Ovary (tissue), 9 donors: Measurements from ENCODE around the gene SEC31B. TPM values are rescaled to one million over a fixed set of nuclear protein-coding genes. Genes with fewer than 3 reads are reported as not detected.

Experiments
- DNase-seq, 5 donors: peaks; one replicate each; pipeline ENCODE4 v3.0.0-alpha.2; 2019 to 2020
- H3K27ac ChIP-seq, 2 donors: fragments of 200-600 bp; one replicate each; pipeline versions ENCODE4 v1.5.1 to v1.8.0; 2019 to 2022
- H3K27me3 ChIP-seq: fragments of 200-600 bp; one replicate; pipeline ENCODE4 v1.8.0; 2022
- H3K36me3 ChIP-seq: fragments of 200-600 bp; sonication (generic); one replicate; pipeline ENCODE4 v1.5.1; 2019
- H3K4me1 ChIP-seq: one replicate; pipeline ENCODE4 v1.8.1; 2013; ENCODE audit warnings: mild to moderate bottlenecking, moderate library complexity; ENCODE audit not compliant: insufficient read depth
- H3K4me3 ChIP-seq: fragments of 200-600 bp; sonication (generic); one replicate; pipeline ENCODE4 v1.5.1; 2017
- H3K9me3 ChIP-seq, 2 donors: fragments of 200-600 bp in 1 of 2; sonication (generic) in 1 of 2; one replicate each; pipeline versions ENCODE4 v1.5.1 to v1.8.1; 2013 to 2019; ENCODE audit warnings: mild to moderate bottlenecking in 1 of 2, moderate library complexity in 1 of 2
- CTCF ChIP-seq, 3 donors: fragments of 450-650 bp in 2 of 3; fragments of 200-600 bp in 1 of 3; IDR thresholded peaks; one replicate each; pipeline versions ENCODE4 v1.5.1 to v1.8.0; 2016 to 2022; ENCODE audit warnings: antibody characterized with exemption in 3 of 3, mild to moderate bottlenecking in 1 of 3
- EP300 ChIP-seq: sonication (generic); formaldehyde crosslinking; IDR thresholded peaks from one replicate; pipeline ENCODE4 v1.6.1; 2017; ENCODE audit warnings: antibody characterized with exemption
- POLR2A ChIP-seq: fragments of 450-650 bp; IDR thresholded peaks from one replicate; pipeline ENCODE4 v1.6.1; 2017; ENCODE audit warnings: antibody characterized with exemption, mild to moderate bottlenecking, moderate library complexity
- WGBS, 3 donors: extraction: QIAGEN DNeasy Blood & Tissue Kit in 1 of 3; methylation state at CpG; one replicate each; pipeline versions ENCODE4 v1.1.5 to v1.1.7; 2013 to 2017; 5-methylcytosine and 5-hydroxymethylcytosine counted together
- intact Hi-C, 4 donors: fragments of 100-400 bp; cut with DNase I; formaldehyde crosslinking; loops; one replicate each; pipeline versions ENCODE4 v1.11.0 to v1.15.1; 2022 to 2023
- polyA plus RNA-seq, 2 donors: library from polyadenylated mRNA; stranded (reverse); fragments of 200-250 nt in 1 of 2; fragments of 350-450 nt in 1 of 2; fragmentation: Illumina TruSeq in 1 of 2; extraction: RNeasy Lipid Tissue Mini Kit (QIAGEN cat#74804) in 1 of 2; gene quantifications; one replicate each; pipeline ENCODE4 v1.2.3, GENCODE V29; 2013 to 2014
- total RNA-seq, 7 donors: library from RNA; depleted of rRNA in 2 of 7; stranded (reverse); fragments of >200 nt in 2 of 7; fragmentation: NEBNext Ultra II Directional in 3 of 7; extraction: Animal tissue kit (Norgen Biotek cat#: 25700) in 3 of 7; gene quantifications; one replicate each; pipeline versions ENCODE4 v1.1.0 to v1.2.4, GENCODE V29; 2016 to 2023
- donor health status: DM: no; HTN: no; CAD: no; lungs with moderate emphysema.
- donor health status: DM: no; HTN: no; CAD: no.
- donor health status: Bipolar disorder and iron deficiency.
- donor health status: DM: yes; HTN: yes; CAD: no.
- donor health status: DM: no; HTN: no; CAD: no.
- donor health status: DM: yes; HTN: yes; CAD: no.

SEC31B gene
- total and polyA plus RNA-seq, 9 donors: 6.1 to 14.1 (median 8.3) TPM

GRCh38 chr10:100477970-100478369 lies 41.7 kb downstream of the SEC31B start:
- intact Hi-C loops: no loop called here
- H3K27me3 ChIP-seq: no peaks in the 10 kb centered on the region
- no peak for DNase-seq
- 15 to 21% (median 17%) methylated on average over 5 of the region's 5 CpGs for WGBS, 3 donors
- no peak overlapping the region for H3K27ac ChIP-seq
- peaks cover 6% of the 10 kb centered on the region for H3K4me1 ChIP-seq
- no peaks in the 10 kb centered on the region for H3K9me3 ChIP-seq
- no peaks in the 10 kb centered on the region for H3K36me3 ChIP-seq
- TF ChIP-seq POLR2A: no peak
- H3K4me3 ChIP-seq: no peak overlapping the region

GRCh38 chr10:100470367-100470766 lies 49.3 kb downstream of the SEC31B start:
- no peaks in the 10 kb centered on the region for H3K27me3 ChIP-seq
- WGBS, 3 donors: 80 to 83% (median 80%) methylated on average over 3 of the region's 3 CpGs

GRCh38 chr10:100469756-100470155 lies 49.9 kb downstream of the SEC31B start:
- TF ChIP-seq EP300 (no peak), POLR2A (no peak), CTCF (IDR thresholded peaks at IDR 0.05) (no peak)
- Histone ChIP-seq H3K27ac (no peak overlapping the region), H3K4me3 (no peak overlapping the region), H3K4me1 (no peaks in the 10 kb centered on the region), H3K27me3 (no peaks in the 10 kb centered on the region), H3K9me3 (no peaks in the 10 kb centered on the region), H3K36me3 (no peaks in the 10 kb centered on the region)
- intact Hi-C loops: no loop called here
- WGBS, 3 donors: 70 to 84% (median 81%) methylated on average over 1 of the region's 1 CpG
- DNase-seq: no peak

More at GRCh38 chr10:100470367-100470766, 49.3 kb downstream of the SEC31B start:
- DNase-seq: no peak
- H3K27ac ChIP-seq: no peak overlapping the region
- H3K9me3 ChIP-seq: no peaks in the 10 kb centered on the region
- intact Hi-C loops: no loop called here
- no peak overlapping the region for H3K4me3 ChIP-seq
- H3K36me3 ChIP-seq: no peaks in the 10 kb centered on the region
- TF ChIP-seq EP300 (no peak), CTCF (IDR thresholded peaks at IDR 0.05) (no peak), POLR2A (no peak)
- H3K4me1 ChIP-seq: no peaks in the 10 kb centered on the region

- no peaks in the 10 kb centered on the region for H3K36me3 ChIP-seq
- H3K9me3 ChIP-seq: no peaks in the 10 kb centered on the region
- intact Hi-C loops: no loop called here
- H3K4me1 ChIP-seq: no peaks in the 10 kb centered on the region
- no peak overlapping the region for H3K27ac ChIP-seq
- H3K4me3 ChIP-seq: no peak overlapping the region
- no peak for TF ChIP-seq CTCF (IDR thresholded peaks at IDR 0.05)
- TF ChIP-seq EP300: no peak
- no peak for TF ChIP-seq POLR2A
- H3K27me3 ChIP-seq: no peaks in the 10 kb centered on the region
- DNase-seq: no peak
Measured at GRCh38 chr10:100468978-100469377, 50.7 kb downstream of the SEC31B start.

- no peaks in the 10 kb centered on the region for H3K4me1 ChIP-seq
- H3K36me3 ChIP-seq: no peaks in the 10 kb centered on the region
- H3K27me3 ChIP-seq: no peaks in the 10 kb centered on the region
- no peak overlapping the region for H3K27ac ChIP-seq
- H3K9me3 ChIP-seq: no peaks in the 10 kb centered on the region
- 50 to 63% (median 54%) methylated on average over 5 of the region's 5 CpGs for WGBS, 3 donors
- TF ChIP-seq CTCF (IDR thresholded peaks at IDR 0.05): no peak
- TF ChIP-seq EP300: no peak
- no peak for TF ChIP-seq POLR2A
- no peak for DNase-seq
- intact Hi-C loops: no loop called here
- no peak overlapping the region for H3K4me3 ChIP-seq
Measured at GRCh38 chr10:100468322-100468721, 51.3 kb downstream of the SEC31B start.
